Measurements from ENCODE around the gene ARL13B.

- TF ChIP-seq POLR2A (IDR thresholded peaks at IDR 0.05; ENCODE audit: low read length) (no peak), GATA1 (IDR thresholded peaks at IDR 0.05; ENCODE audit: low read depth, low read length) (no peak)
Observed at GRCh38 chr3:94019659-94020058, 39.7 kb downstream of the ARL13B start.
